NCI-H69 (cell line): Measurements from ENCODE around the gene SRP68.

ENCODE experiments used
- DNase-seq: peaks from one replicate; lab custom pipeline; 2025; lab: John Stamatoyannopoulos, UW

SRP68 gene

GRCh38 chr17:75996665-75997590 is 75.4 kb downstream of the SRP68 start:
- DNase-seq: no peak

- no peak for DNase-seq
Observed at GRCh38 chr17:75995385-75995925, 76.9 kb downstream of the SRP68 start.

GRCh38 chr17:75994802-75995370 is 77.4 kb downstream of the SRP68 start:
- no peak for DNase-seq

GRCh38 chr17:75991396-75991795 is 80.9 kb downstream of the SRP68 start:
- DNase-seq: no peak
